OCI-LY1 (cell line): ENCODE measurements around the gene MAP7.

Source experiments
- CTCF ChIP-seq: fragments of 200-600 bp; sonication (generic), shearing (Covaris generic); IDR thresholded peaks from 2 replicates; pipeline ENCODE4 v1.5.1; 2017; ENCODE audit warnings: mild to moderate bottlenecking, antibody characterized with exemption, low read length, moderate library complexity, mixed read lengths
- EZH2 ChIP-seq: fragments of 200-600 bp; sonication (generic), shearing (Covaris generic); IDR thresholded peaks from 2 replicates; pipeline ENCODE4 v1.8.0; 2017; ENCODE audit warnings: borderline replicate concordance, mixed run types, mild to moderate bottlenecking, antibody characterized with exemption, low read length, moderate library complexity, mixed read lengths

GRCh38 chr6:136307351-136307750 lies 242.9 kb downstream of the MAP7 start:
- no peak for TF ChIP-seq CTCF
- no peak for TF ChIP-seq EZH2
